Sigmoid colon (tissue), 4 donors: Measurements from ENCODE around the gene GSK3B.

Experiments
- EP300 ChIP-seq, 4 donors: sonication (generic); formaldehyde crosslinking; IDR thresholded peaks; one replicate each; pipeline ENCODE4 v1.6.1; 2017; ENCODE audit warnings: antibody characterized with exemption in 4 of 4
- TF ChIP-seq, protein P1 (sequence below), 4 experiments: fragments of 450-650 bp in 3 of 4; fragments of 200-600 bp in 1 of 4; IDR thresholded peaks; one replicate each; pipeline ENCODE4 v1.5.1; 2016 to 2019; ENCODE audit warnings: antibody characterized with exemption in 4 of 4, mild to moderate bottlenecking in 3 of 4, moderate library complexity in 2 of 4

GRCh38 chr3:119794401-119794800 lies 299.8 kb downstream of the GSK3B start:
- TF ChIP-seq, protein P1, sequence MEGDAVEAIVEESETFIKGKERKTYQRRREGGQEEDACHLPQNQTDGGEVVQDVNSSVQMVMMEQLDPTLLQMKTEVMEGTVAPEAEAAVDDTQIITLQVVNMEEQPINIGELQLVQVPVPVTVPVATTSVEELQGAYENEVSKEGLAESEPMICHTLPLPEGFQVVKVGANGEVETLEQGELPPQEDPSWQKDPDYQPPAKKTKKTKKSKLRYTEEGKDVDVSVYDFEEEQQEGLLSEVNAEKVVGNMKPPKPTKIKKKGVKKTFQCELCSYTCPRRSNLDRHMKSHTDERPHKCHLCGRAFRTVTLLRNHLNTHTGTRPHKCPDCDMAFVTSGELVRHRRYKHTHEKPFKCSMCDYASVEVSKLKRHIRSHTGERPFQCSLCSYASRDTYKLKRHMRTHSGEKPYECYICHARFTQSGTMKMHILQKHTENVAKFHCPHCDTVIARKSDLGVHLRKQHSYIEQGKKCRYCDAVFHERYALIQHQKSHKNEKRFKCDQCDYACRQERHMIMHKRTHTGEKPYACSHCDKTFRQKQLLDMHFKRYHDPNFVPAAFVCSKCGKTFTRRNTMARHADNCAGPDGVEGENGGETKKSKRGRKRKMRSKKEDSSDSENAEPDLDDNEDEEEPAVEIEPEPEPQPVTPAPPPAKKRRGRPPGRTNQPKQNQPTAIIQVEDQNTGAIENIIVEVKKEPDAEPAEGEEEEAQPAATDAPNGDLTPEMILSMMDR (IDR thresholded peaks at IDR 0.05): no peak
- TF ChIP-seq EP300 (IDR thresholded peaks at IDR 0.05): no peak
